Brain microvascular endothelial cell (primary cell): ENCODE results near the gene FAM234B.

Experiments used
- DNase-seq: peaks from one replicate; pipeline ENCODE4 v3.0.0-alpha.2; 2020
- H3K27ac ChIP-seq: fragments of 250-450 bp; sonication (Bioruptor Pico); 2 replicates; pipeline ENCODE4 v1.5.1; 2020; ENCODE audit warnings: mild to moderate bottlenecking, moderate library complexity
- H3K27me3 ChIP-seq: fragments of 250-450 bp; sonication (Bioruptor Pico); replicated peaks from 2 replicates; pipeline ENCODE4 v1.5.1; 2020; ENCODE audit warnings: mild to moderate bottlenecking
- H3K36me3 ChIP-seq: fragments of 250-450 bp; sonication (Bioruptor Pico); replicated peaks from 2 replicates; pipeline ENCODE4 v1.5.1; 2020; ENCODE audit warnings: mild to moderate bottlenecking
- H3K4me3 ChIP-seq: 2 replicates; pipeline ENCODE4 v1.5.1; 2011; ENCODE audit warnings: low read depth, mild to moderate bottlenecking, control low read depth, low read length, moderate library complexity
- in situ Hi-C: cut with HindIII; loops from 2 replicates; pipeline ENCODE4 v1.10.0; 2017; ENCODE audit warnings: low sequenced_read_pairs, low pct_ligation_motif_present
- TF ChIP-seq, protein P1 (sequence below): IDR thresholded peaks from 2 replicates; pipeline ENCODE4 v1.5.1; 2011; ENCODE audit warnings: low read depth, mild to moderate bottlenecking, moderate library complexity, low read length, control low read depth, inconsistent platforms; ENCODE audit errors: missing control alignments

Gene FAM234B

DNA sequence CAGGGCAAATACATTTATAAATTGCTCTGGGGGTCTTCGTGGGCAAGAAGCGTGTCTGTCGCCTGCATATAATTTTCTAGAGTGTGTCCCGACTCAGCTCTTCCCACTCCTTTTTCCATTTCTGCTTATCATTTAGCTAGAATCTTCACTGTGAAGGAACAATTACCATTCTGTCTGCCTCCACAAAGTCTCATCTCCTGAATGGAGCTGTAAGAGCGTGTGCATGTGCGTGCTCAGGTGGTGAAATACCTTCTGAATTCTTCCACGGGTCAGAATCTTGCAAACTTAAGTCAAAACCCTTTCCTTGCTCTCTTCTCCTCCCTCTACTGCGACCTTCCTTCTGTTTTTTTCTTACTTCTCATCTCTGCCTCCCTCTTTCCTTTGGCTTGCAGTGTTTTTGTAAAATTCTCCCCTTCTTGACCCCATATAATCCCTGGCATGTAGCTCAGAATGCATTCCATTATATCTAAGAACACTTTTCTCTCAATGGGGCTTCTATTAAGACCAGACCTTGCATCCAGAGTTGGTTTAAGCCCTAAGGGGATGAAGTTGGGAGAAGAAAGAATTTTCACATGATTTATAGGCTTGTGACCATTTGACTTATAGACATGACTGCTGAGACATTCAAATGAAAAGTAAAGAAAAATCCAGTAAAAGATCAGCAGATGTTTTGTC lies 84.2 kb downstream of the FAM234B start:
- in situ Hi-C loops, result no loop called here
- Histone ChIP-seq H3K27ac (no peak overlapping the region), H3K36me3 (no peaks in the 10 kb centered on the region), H3K4me3 (no peak overlapping the region), H3K27me3 (no peaks in the 10 kb centered on the region)
- DNase-seq, result no peak
- TF ChIP-seq, protein P1, sequence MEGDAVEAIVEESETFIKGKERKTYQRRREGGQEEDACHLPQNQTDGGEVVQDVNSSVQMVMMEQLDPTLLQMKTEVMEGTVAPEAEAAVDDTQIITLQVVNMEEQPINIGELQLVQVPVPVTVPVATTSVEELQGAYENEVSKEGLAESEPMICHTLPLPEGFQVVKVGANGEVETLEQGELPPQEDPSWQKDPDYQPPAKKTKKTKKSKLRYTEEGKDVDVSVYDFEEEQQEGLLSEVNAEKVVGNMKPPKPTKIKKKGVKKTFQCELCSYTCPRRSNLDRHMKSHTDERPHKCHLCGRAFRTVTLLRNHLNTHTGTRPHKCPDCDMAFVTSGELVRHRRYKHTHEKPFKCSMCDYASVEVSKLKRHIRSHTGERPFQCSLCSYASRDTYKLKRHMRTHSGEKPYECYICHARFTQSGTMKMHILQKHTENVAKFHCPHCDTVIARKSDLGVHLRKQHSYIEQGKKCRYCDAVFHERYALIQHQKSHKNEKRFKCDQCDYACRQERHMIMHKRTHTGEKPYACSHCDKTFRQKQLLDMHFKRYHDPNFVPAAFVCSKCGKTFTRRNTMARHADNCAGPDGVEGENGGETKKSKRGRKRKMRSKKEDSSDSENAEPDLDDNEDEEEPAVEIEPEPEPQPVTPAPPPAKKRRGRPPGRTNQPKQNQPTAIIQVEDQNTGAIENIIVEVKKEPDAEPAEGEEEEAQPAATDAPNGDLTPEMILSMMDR, result no peak

- no peak for DNase-seq
- Histone ChIP-seq H3K36me3 (no peaks in the 10 kb centered on the region), H3K27ac (no peak overlapping the region), H3K4me3 (no peak overlapping the region), H3K27me3 (no peaks in the 10 kb centered on the region)
- in situ Hi-C loops, result no loop called here
- TF ChIP-seq, protein P1, result no peak
Measured at GRCh38 chr12:13130981-13131380, 86.8 kb downstream of the FAM234B start.
